GM12878 (cell line): ENCODE results near the gene ELK4. TPM values are rescaled to one million over a fixed set of nuclear protein-coding genes. Genes with fewer than 3 reads are reported as not detected.

Source experiments
- CBFB ChIP-seq: IDR thresholded peaks from 2 replicates; pipeline ENCODE4 v1.6.1; 2016; ENCODE audit warnings: antibody characterized with exemption, low read depth
- CHD1 ChIP-seq: IDR thresholded peaks from 2 replicates; pipeline ENCODE4 v1.6.1; 2012; ENCODE audit warnings: low read depth, low read length, improper control_type of control experiment
- CREB1 ChIP-seq: IDR thresholded peaks from 2 replicates; pipeline ENCODE4 v1.6.1; 2012; ENCODE audit warnings: low read depth, mild to moderate bottlenecking, inconsistent platforms
- DPF2 ChIP-seq: fragments of 450-650 bp; IDR thresholded peaks from 2 replicates; pipeline ENCODE4 v1.6.1; 2017; ENCODE audit warnings: mild to moderate bottlenecking
- ETV6 ChIP-seq, 2 experiments: fragments of 450-650 bp in 1 of 2; IDR thresholded peaks in 1 of 2; conservative IDR thresholded peaks in 1 of 2; 2 replicates each; pipeline ENCODE4 v1.6.1; 2014; ENCODE audit warnings: antibody characterized with exemption in 1 of 2, borderline replicate concordance in 1 of 2, low read depth in 1 of 2, mild to moderate bottlenecking in 1 of 2, moderate library complexity in 1 of 2
- IKZF1 ChIP-seq: fragments of 450-650 bp; conservative IDR thresholded peaks from 2 replicates; pipeline ENCODE4 v1.6.1; 2017; ENCODE audit warnings: antibody characterized with exemption, mild to moderate bottlenecking
- LARP7 ChIP-seq: fragments of 450-650 bp; IDR thresholded peaks from 2 replicates; pipeline ENCODE4 v1.6.1; 2017; ENCODE audit warnings: mild to moderate bottlenecking
- RELB ChIP-seq: fragments of 450-650 bp; IDR thresholded peaks from 2 replicates; pipeline ENCODE4 v1.6.1; 2017; ENCODE audit warnings: low read depth, mild to moderate bottlenecking, moderate library complexity
- ZBTB33 ChIP-seq: fragments of 450-650 bp; IDR thresholded peaks from 2 replicates; pipeline ENCODE4 v1.6.1; 2017; ENCODE audit warnings: mild to moderate bottlenecking
- ZNF622 ChIP-seq: fragments of 450-650 bp; IDR thresholded peaks from 2 replicates; pipeline ENCODE4 v1.6.1; 2017; ENCODE audit warnings: mild to moderate bottlenecking, inconsistent platforms
- polyA plus RNA-seq, 11 experiments: library from polyadenylated mRNA; depleted of rRNA in 4 of 11; unstranded in 6 of 11; stranded (reverse) in 5 of 11; fragments of >200 nt; fragmentation: Nextera tagmentation in 4 of 11; fragmentation: Illumina TruSeq in 1 of 11; extraction: Ambion mirVana in 4 of 11; extraction: Trizol in 1 of 11; gene quantifications; 1 replicate in 1 of 11; 2 replicates in 10 of 11; pipeline versions ENCODE4 v1.2.1 to v1.2.3, GENCODE V29; 2011 to 2016; ENCODE audit warnings: inconsistent platforms in 2 of 11, missing spikeins in 2 of 11, low read depth in 1 of 11
- total RNA-seq, 4 experiments: library from RNA; depleted of rRNA in 3 of 4; stranded (reverse); fragments of >200 nt in 3 of 4; fragmentation: Illumina TruSeq in 1 of 4; extraction: Trizol in 1 of 4; gene quantifications; 2 replicates each; pipeline versions ENCODE4 v1.2.1 to v1.2.3, GENCODE V29; 2013 to 2021

ELK4 gene
- total and polyA plus RNA-seq, 10 of the 15 experiments (the other 5 are each of a cell fraction or from before 2014, with no cell fraction given), result 5.2 to 71.5 (median 18.5) TPM

- TF ChIP-seq CREB1 (0 out of 2 replicates have a peak, but pooled peaks have one; percentile 28), ETV6 (conservative IDR thresholded peaks at IDR 0.05 in 1 of 2, IDR thresholded peaks at IDR 0.05 in 1 of 2; ENCODE audit: borderline replicate concordance in 1 of 2, low read depth in 1 of 2) (no peak), CBFB (no peak), DPF2 (no peak), IKZF1 (no peak), RELB (peak; percentile 49; the same call in 1 of the 2 replicates), LARP7 (no peak), CHD1 (no peak), ZNF622 (no peak), ZBTB33 (no peak)
- TF ChIP-seq, all 136 proteins: peak for 5
These were observed 15.1 kb downstream of the ELK4 start (continued) for GRCh38 chr1:205616563-205617293.
